Liver (tissue), 9 donors: Measurements from ENCODE around the gene TECRL. TPM values are rescaled to one million over a fixed set of nuclear protein-coding genes. Genes with fewer than 3 reads are reported as not detected.

Source experiments
- DNase-seq: peaks from one replicate; pipeline ENCODE4 v3.0.0-alpha.2; 2017; ENCODE audit warnings: low spot score
- H3K27ac ChIP-seq, 2 donors: one replicate each; pipeline ENCODE4 v1.7.0; 2013; ENCODE audit warnings: inconsistent platforms in 2 of 2, low read length in 2 of 2, control low read depth in 1 of 2, low read depth in 1 of 2, mild to moderate bottlenecking in 1 of 2
- H3K27me3 ChIP-seq, 4 donors: one replicate each; pipeline versions ENCODE4 v1.6.1 to v1.7.0; 2013; ENCODE audit warnings: low read length in 3 of 4, inconsistent platforms in 1 of 4, mild to moderate bottlenecking in 1 of 4, moderate library complexity in 1 of 4; ENCODE audit not compliant: control insufficient read depth in 4 of 4, insufficient read depth in 4 of 4
- H3K36me3 ChIP-seq, 4 donors: one replicate each; pipeline versions ENCODE4 v1.6.1 to v1.7.0; 2013; ENCODE audit warnings: low read length in 3 of 4, mild to moderate bottlenecking in 3 of 4, low read depth in 1 of 4, moderate library complexity in 1 of 4; ENCODE audit not compliant: control insufficient read depth in 4 of 4, insufficient read depth in 3 of 4
- H3K4me1 ChIP-seq, 4 donors: one replicate each; pipeline versions ENCODE4 v1.6.1 to v1.7.0; 2013; ENCODE audit warnings: low read length in 3 of 4, mild to moderate bottlenecking in 3 of 4, moderate library complexity in 1 of 4; ENCODE audit not compliant: control insufficient read depth in 4 of 4, insufficient read depth in 4 of 4
- H3K4me3 ChIP-seq, 3 donors: one replicate each; pipeline versions ENCODE4 v1.6.1 to v1.7.0; 2013; ENCODE audit warnings: low read length in 3 of 3, control low read depth in 1 of 3, low read depth in 1 of 3, mild to moderate bottlenecking in 1 of 3
- H3K9ac ChIP-seq, 2 donors: one replicate each; pipeline ENCODE4 v1.7.0; 2013; ENCODE audit warnings: low read length in 2 of 2, mild to moderate bottlenecking in 2 of 2, moderate library complexity in 2 of 2, control low read depth in 1 of 2, low read depth in 1 of 2
- H3K9me3 ChIP-seq, 4 donors: one replicate each; pipeline versions ENCODE4 v1.6.1 to v1.7.0; 2013; ENCODE audit warnings: low read length in 3 of 4; ENCODE audit not compliant: control insufficient read depth in 4 of 4
- ATF3 ChIP-seq: IDR thresholded peaks from 2 replicates; pipeline ENCODE4 v1.6.1; 2016; ENCODE audit warnings: antibody characterized with exemption
- CTCF ChIP-seq: fragments of 150-350 bp; IDR thresholded peaks from 2 replicates; pipeline ENCODE4 v1.5.1; 2017; ENCODE audit warnings: improper control_type of control experiment, low read depth, low read length; ENCODE audit not compliant: missing input control
- EGR1 ChIP-seq, 2 donors: IDR thresholded peaks; 2 replicates each; pipeline ENCODE4 v1.6.1; 2016 to 2018; ENCODE audit warnings: antibody characterized with exemption in 2 of 2, low read depth in 2 of 2
- FOXA1 ChIP-seq: IDR thresholded peaks from 2 replicates; pipeline ENCODE4 v1.6.1; 2016; ENCODE audit warnings: antibody characterized with exemption
- FOXA2 ChIP-seq: IDR thresholded peaks from 2 replicates; pipeline ENCODE4 v1.6.1; 2016; ENCODE audit warnings: antibody characterized with exemption
- GABPA ChIP-seq, 2 donors: IDR thresholded peaks in 1 of 2; conservative IDR thresholded peaks in 1 of 2; 2 replicates each; pipeline ENCODE4 v1.6.1; 2016; ENCODE audit warnings: antibody characterized with exemption in 2 of 2, mild to moderate bottlenecking in 1 of 2, moderate library complexity in 1 of 2
- HNF4A ChIP-seq, 2 donors: conservative IDR thresholded peaks; 2 replicates each; pipeline ENCODE4 v1.6.1; 2016; ENCODE audit warnings: antibody characterized with exemption in 2 of 2, mild to moderate bottlenecking in 2 of 2
- HNF4G ChIP-seq: IDR thresholded peaks from 2 replicates; pipeline ENCODE4 v1.6.1; 2016; ENCODE audit warnings: antibody characterized with exemption
- JUND ChIP-seq, 2 donors: IDR thresholded peaks; 2 replicates each; pipeline ENCODE4 v1.6.1; 2016; ENCODE audit warnings: antibody characterized with exemption in 2 of 2
- MAX ChIP-seq: IDR thresholded peaks from 2 replicates; pipeline ENCODE4 v1.6.1; 2016; ENCODE audit warnings: antibody characterized with exemption
- NR2F2 ChIP-seq: IDR thresholded peaks from 2 replicates; pipeline ENCODE4 v1.6.1; 2016; ENCODE audit warnings: antibody characterized with exemption
- RAD21 ChIP-seq, 2 donors: IDR thresholded peaks; 2 replicates each; pipeline ENCODE4 v1.6.1; 2016; ENCODE audit warnings: antibody characterized with exemption in 2 of 2, mild to moderate bottlenecking in 2 of 2
- REST ChIP-seq: IDR thresholded peaks from 2 replicates; pipeline ENCODE4 v1.6.1; 2016; ENCODE audit warnings: antibody characterized with exemption, mild to moderate bottlenecking
- RXRA ChIP-seq, 2 donors: IDR thresholded peaks; 2 replicates each; pipeline ENCODE4 v1.6.1; 2017 to 2018; ENCODE audit warnings: antibody characterized with exemption in 2 of 2, mild to moderate bottlenecking in 1 of 2
- SP1 ChIP-seq: IDR thresholded peaks from 2 replicates; pipeline ENCODE4 v1.6.1; 2018; ENCODE audit warnings: antibody characterized with exemption, mild to moderate bottlenecking
- TAF1 ChIP-seq: conservative IDR thresholded peaks from 2 replicates; pipeline ENCODE4 v1.6.1; 2016; ENCODE audit warnings: antibody characterized with exemption, mild to moderate bottlenecking
- YY1 ChIP-seq: IDR thresholded peaks from 2 replicates; pipeline ENCODE4 v1.6.1; 2016; ENCODE audit warnings: antibody characterized with exemption, mild to moderate bottlenecking
- ZBTB33 ChIP-seq: IDR thresholded peaks from 2 replicates; pipeline ENCODE4 v1.6.1; 2016; ENCODE audit warnings: antibody characterized with exemption
- WGBS: extraction: QIAGEN DNeasy Blood & Tissue Kit; methylation state at CpG from one replicate; pipeline ENCODE4 v1.1.7; 2013; 5-methylcytosine and 5-hydroxymethylcytosine counted together
- polyA plus RNA-seq, 2 donors: library from polyadenylated mRNA; stranded (reverse) in 1 of 2; unstranded in 1 of 2; fragments of 200-250 nt in 1 of 2; fragments of >200 nt in 1 of 2; fragmentation: Nextera tagmentation in 1 of 2; extraction: Ambion mirVana in 1 of 2; gene quantifications; one replicate each; pipeline versions ENCODE4 v1.2.1 to v1.2.3, GENCODE V29; 2013 to 2015
- total RNA-seq, 2 donors: library from RNA; depleted of rRNA; stranded (reverse); fragments of >200 nt; gene quantifications; one replicate each; pipeline ENCODE4 v1.2.3, GENCODE V29; 2014
- donor health status: healthy.
- donor health status: healthy.
- donor health status: healthy.
- donor health status: healthy.
- donor health status: healthy.

TECRL gene, protein sequence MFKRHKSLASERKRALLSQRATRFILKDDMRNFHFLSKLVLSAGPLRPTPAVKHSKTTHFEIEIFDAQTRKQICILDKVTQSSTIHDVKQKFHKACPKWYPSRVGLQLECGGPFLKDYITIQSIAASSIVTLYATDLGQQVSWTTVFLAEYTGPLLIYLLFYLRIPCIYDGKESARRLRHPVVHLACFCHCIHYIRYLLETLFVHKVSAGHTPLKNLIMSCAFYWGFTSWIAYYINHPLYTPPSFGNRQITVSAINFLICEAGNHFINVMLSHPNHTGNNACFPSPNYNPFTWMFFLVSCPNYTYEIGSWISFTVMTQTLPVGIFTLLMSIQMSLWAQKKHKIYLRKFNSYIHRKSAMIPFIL
- total RNA-seq (not detected), polyA plus RNA-seq (not detected)

- Histone ChIP-seq H3K9me3 (no peaks in the 10 kb centered on the region), H3K4me3 (no peak within 1 kb of the TSS), H3K4me1 (no peaks in the 10 kb centered on the region), H3K27me3 (no peaks in the 10 kb centered on the region), H3K9ac (no peak within 1 kb of the TSS), H3K36me3 (no peaks in the 10 kb centered on the region), H3K27ac (no peak within 1 kb of the TSS)
- 74% methylated on average over 4 of the region's 4 CpGs for WGBS
- no peak for DNase-seq
- TF ChIP-seq HNF4A (conservative IDR thresholded peaks at IDR 0.05) (no peak), YY1 (no peak), SP1 (no peak), RAD21 (IDR thresholded peaks at IDR 0.05) (no peak), ATF3 (no peak), JUND (IDR thresholded peaks at IDR 0.05) (no peak), GABPA (IDR thresholded peaks at IDR 0.05 in 1 of 2, conservative IDR thresholded peaks at IDR 0.05 in 1 of 2) (no peak), NR2F2 (no peak), HNF4G (no peak), REST (no peak), FOXA2 (no peak), RXRA (IDR thresholded peaks at IDR 0.05) (no peak), ZBTB33 (no peak), FOXA1 (no peak), EGR1 (IDR thresholded peaks at IDR 0.05; ENCODE audit: low read depth in 2 of 2) (no peak), CTCF (no peak), TAF1 (no peak), MAX (no peak)
These were observed at the start of gene TECRL for GRCh38 chr4:64409300-64409699. TSS of gene TECRL (minus strand) at chr4:64409450. CDS start at chr4:64409351, 99 bp downstream.
